Measurements from ENCODE around the gene RAD51B. TPM values are rescaled to one million over a fixed set of nuclear protein-coding genes. Genes with fewer than 3 reads are reported as not detected.
"Not testable (repeated sequence)": the region's sequence is repeated elsewhere in the genome, so short reads cannot be mapped to it uniquely, and the experiment has no call there.

RAD51B gene
- total RNA-seq, 1 donor from 2014 or later, result 14.7 TPM

- no peak for DNase-seq (ENCODE audit: low spot score)
These were observed 124.4 kb downstream of the RAD51B start for GRCh38 chr14:67943947-67944346.

GRCh38 chr14:67944605-67945004 lies 125.0 kb downstream of the RAD51B start:
- no peak for DNase-seq (ENCODE audit: low spot score)

GRCh38 chr14:67949771-67950170 lies 130.2 kb downstream of the RAD51B start:
- DNase-seq (ENCODE audit: low spot score), result no peak

- DNase-seq (ENCODE audit: low spot score), result no peak
These were observed 130.8 kb downstream of the RAD51B start for GRCh38 chr14:67950386-67950785.

GRCh38 chr14:67951529-67952135 lies 132.1 kb downstream of the RAD51B start:
- no peak for DNase-seq (ENCODE audit: low spot score)

- DNase-seq (ENCODE audit: low spot score), result no peak
These were observed 132.8 kb downstream of the RAD51B start for GRCh38 chr14:67952381-67952780.

- DNase-seq (ENCODE audit: low spot score), result no peak
These were observed 133.2 kb downstream of the RAD51B start for GRCh38 chr14:67952786-67953185.

GRCh38 chr14:67955261-67955660 lies 135.7 kb downstream of the RAD51B start:
- no peak for DNase-seq (ENCODE audit: low spot score)

GRCh38 chr14:67957946-67958345 lies 138.4 kb downstream of the RAD51B start:
- no peak for DNase-seq (ENCODE audit: low spot score)

- no peak for DNase-seq (ENCODE audit: low spot score)
These were observed 142.1 kb downstream of the RAD51B start for GRCh38 chr14:67961676-67962075.

GRCh38 chr14:67962215-67962644 lies 142.7 kb downstream of the RAD51B start:
- DNase-seq (ENCODE audit: low spot score), result no peak

GRCh38 chr14:67963545-67963944 lies 144.0 kb downstream of the RAD51B start:
- no peak for DNase-seq (ENCODE audit: low spot score)

GRCh38 chr14:67963960-67964812 lies 144.6 kb downstream of the RAD51B start:
- no peak for DNase-seq (ENCODE audit: low spot score)

- DNase-seq (ENCODE audit: low spot score), result no peak
These were observed 146.1 kb downstream of the RAD51B start for GRCh38 chr14:67965696-67966095.

GRCh38 chr14:67967206-67967605 lies 147.6 kb downstream of the RAD51B start:
- DNase-seq (ENCODE audit: low spot score), result no peak

GRCh38 chr14:67967970-67968369 lies 148.4 kb downstream of the RAD51B start:
- DNase-seq (ENCODE audit: low spot score), result not testable (repeated sequence)

- no peak for DNase-seq (ENCODE audit: low spot score)
These were observed 151.3 kb downstream of the RAD51B start for GRCh38 chr14:67970923-67971322.

- no peak for DNase-seq (ENCODE audit: low spot score)
These were observed 152.3 kb downstream of the RAD51B start for GRCh38 chr14:67971627-67972625.

GRCh38 chr14:67973436-67973835 lies 153.9 kb downstream of the RAD51B start:
- no peak for DNase-seq (ENCODE audit: low spot score)

- DNase-seq (ENCODE audit: low spot score), result no peak
These were observed 155.9 kb downstream of the RAD51B start for GRCh38 chr14:67975470-67975869.

GRCh38 chr14:67977434-67978034 lies 158.0 kb downstream of the RAD51B start:
- DNase-seq (ENCODE audit: low spot score), result no peak

All from mesenteric fat pad (tissue), 1 donor.